K562 (cell line): Measurements from ENCODE around the gene NR0B2. TPM values are rescaled to one million over a fixed set of nuclear protein-coding genes. Genes with fewer than 3 reads are reported as not detected.
A peak's percentile ranks its signal among the peaks of the same experiment; 100 is the strongest.

Source experiments
- ATAC-seq: fragments of 200-7000 bp; cut with Tn5 transposase; 3 replicates; pipeline ENCODE4 v1.9.1; 2020; ENCODE audit warnings: moderate library complexity
- BruUV-seq: library from RNA; stranded (reverse); fragments of 400-500 nt; replicated peaks from 2 replicates; lab custom pipeline; 2021; lab: Mats Ljungman, UMichigan
- CTCF ChIA-PET: fragments of 300-600 bp; formaldehyde crosslinking; extraction: SDS; loops from one replicate; lab custom pipeline; 2021; ENCODE audit warnings: low intra/inter-chr PET ratio; lab: Yijun Ruan, JAX
- POLR2A ChIA-PET: fragments of 300-600, 350-650 bp; sonication (Branson Sonifier 250); formaldehyde crosslinking; extraction: SDS; loops from one replicate; lab custom pipeline; 2021; ENCODE audit warnings: antibody characterized with exemption, inconsistent platforms; lab: Yijun Ruan, JAX
- DNase-seq, 4 experiments: peaks; one replicate each; pipeline versions ENCODE4 v3.0.0 to v3.0.0-alpha.2; 2011 to 2018; ENCODE audit warnings: low spot score in 3 of 4, mixed read lengths in 3 of 4; ENCODE audit errors: extremely low read depth in 1 of 4
- FAIRE-seq: peaks from 2 replicates; lab custom pipeline; 2011; peaks lifted over from hg19 to GRCh38; lab: Jason Lieb, UNC
- H2AFZ ChIP-seq: 2 replicates; pipeline ENCODE4 v1.6.0; 2011; ENCODE audit warnings: low read depth, low read length, control low read depth, inconsistent platforms
- H3K27ac ChIP-seq: fragments of 200-600 bp; 3 replicates; pipeline ENCODE4 v1.8.0; 2011; ENCODE audit warnings: low read depth, mild to moderate bottlenecking, control low read depth, inconsistent platforms, low read length, moderate library complexity, mixed read lengths; ENCODE audit errors: extremely low read depth
- H3K27me3 ChIP-seq, 2 experiments: fragments of 300-600 bp in 1 of 2; 2 replicates in 1 of 2; 3 replicates in 1 of 2; pipeline versions ENCODE4 v1.6.0 to v1.8.0; 2011; ENCODE audit warnings: inconsistent platforms in 2 of 2, low read length in 2 of 2, mild to moderate bottlenecking in 1 of 2, mixed read lengths in 1 of 2, moderate library complexity in 1 of 2; ENCODE audit not compliant: control insufficient read depth in 2 of 2, insufficient read depth in 2 of 2
- H3K36me3 ChIP-seq: fragments of 300-600 bp; 3 replicates; pipeline ENCODE4 v1.8.0; 2011; ENCODE audit warnings: mild to moderate bottlenecking, low read length, inconsistent platforms; ENCODE audit not compliant: control insufficient read depth, insufficient read depth
- H3K4me1 ChIP-seq, 2 experiments: fragments of 200-600 bp in 1 of 2; replicated peaks in 1 of 2; 2 replicates in 1 of 2; 3 replicates in 1 of 2; pipeline versions ENCODE4 v1.5.1 to v1.8.0; 2011; ENCODE audit warnings: inconsistent platforms in 2 of 2, low read length in 2 of 2, mild to moderate bottlenecking in 1 of 2, mixed read lengths in 1 of 2, moderate library complexity in 1 of 2; ENCODE audit not compliant: control insufficient read depth in 2 of 2, insufficient read depth in 2 of 2
- H3K4me2 ChIP-seq: 2 replicates; pipeline ENCODE4 v1.6.1; 2011; ENCODE audit warnings: low read length, control low read depth, inconsistent platforms, mixed read lengths; ENCODE audit not compliant: insufficient read depth
- H3K4me3 ChIP-seq: fragments of 200-600 bp; sonication (generic), shearing (Covaris generic); 2 replicates; pipeline ENCODE4 v1.5.1; 2016; ENCODE audit warnings: control low read depth, inconsistent platforms
- H3K79me2 ChIP-seq: fragments of 200-600 bp; 3 replicates; pipeline ENCODE4 v1.8.0; 2011; ENCODE audit warnings: low read length, inconsistent platforms; ENCODE audit not compliant: control insufficient read depth, insufficient read depth
- H3K9ac ChIP-seq, 2 experiments: 2 replicates each; pipeline versions ENCODE4 v1.6.0 to v1.6.1; 2011; ENCODE audit warnings: low read depth in 2 of 2, low read length in 2 of 2, control low read depth in 1 of 2, inconsistent platforms in 1 of 2, mild to moderate bottlenecking in 1 of 2, mixed read lengths in 1 of 2; ENCODE audit not compliant: insufficient read depth in 1 of 2
- H3K9me1 ChIP-seq: one replicate; pipeline ENCODE4 v1.6.0; 2011; ENCODE audit warnings: inconsistent platforms, mild to moderate bottlenecking, low read length, moderate library complexity; ENCODE audit not compliant: control insufficient read depth, insufficient read depth
- H3K9me3 ChIP-seq: replicated peaks from 2 replicates; pipeline ENCODE4 v1.5.1; 2011; ENCODE audit warnings: low read depth, low read length, inconsistent platforms; ENCODE audit not compliant: control insufficient read depth, insufficient read depth
- H4K20me1 ChIP-seq: replicated peaks from 2 replicates; pipeline ENCODE4 v1.6.1; 2011; ENCODE audit warnings: low read length, inconsistent platforms, mixed read lengths; ENCODE audit not compliant: control insufficient read depth, insufficient read depth
- ASH1L ChIP-seq: fragments of 450-650 bp; IDR thresholded peaks from 2 replicates; pipeline ENCODE4 v1.6.1; 2018; ENCODE audit warnings: borderline replicate concordance, mild to moderate bottlenecking, low read depth; ENCODE audit not compliant: partially characterized antibody
- BRCA1 ChIP-seq, 2 experiments: fragments of 450-650 bp in 1 of 2; sonication (generic) in 1 of 2; formaldehyde crosslinking in 1 of 2; IDR thresholded peaks; 2 replicates each; pipeline versions ENCODE4 v1.5.0 to v1.6.1; 2017 to 2020; ENCODE audit warnings: mild to moderate bottlenecking in 1 of 2, missing genetic modification reagents in 1 of 2
- CBX2 ChIP-seq: fragments of 200-600 bp; sonication (generic); IDR thresholded peaks from one replicate; pipeline ENCODE4 v1.6.1; 2012; ENCODE audit warnings: mild to moderate bottlenecking, low read length, inconsistent platforms; ENCODE audit not compliant: insufficient read depth, poor library complexity, severe bottlenecking
- CHD4 ChIP-seq: fragments of 200-600 bp; sonication (generic); IDR thresholded peaks from 3 replicates; pipeline ENCODE4 v1.6.1; 2012; ENCODE audit warnings: low read depth, mild to moderate bottlenecking, mixed read lengths, low read length, inconsistent platforms; ENCODE audit not compliant: insufficient read depth, insufficient replicate concordance, poor library complexity, severe bottlenecking
- DIDO1 ChIP-seq: fragments of 450-650 bp; IDR thresholded peaks from 2 replicates; pipeline ENCODE4 v1.6.1; 2016; ENCODE audit warnings: low read depth, missing biosample characterization, missing genetic modification characterization
- ELF1 ChIP-seq: fragments of 200-800 bp; sonication (Bioruptor generic); IDR thresholded peaks from 2 replicates; pipeline ENCODE4 v1.6.1; 2016; ENCODE audit warnings: missing genetic modification characterization, missing compliant biosample characterization
- MYC ChIP-seq, 2 experiments: fragments of 250-450 bp in 1 of 2; sonication (Bioruptor Pico) in 1 of 2; IDR thresholded peaks; 2 replicates each; pipeline versions ENCODE4 v1.5.1 to v1.6.1; 2012 to 2021; ENCODE audit warnings: low read depth in 2 of 2, borderline replicate concordance in 1 of 2, improper control_type of control experiment in 1 of 2, low read length in 1 of 2, mild to moderate bottlenecking in 1 of 2, moderate library complexity in 1 of 2
- NFE2 ChIP-seq: IDR thresholded peaks from 2 replicates; pipeline ENCODE4 v1.6.1; 2014; ENCODE audit warnings: antibody characterized with exemption, low read depth
- PCBP1 ChIP-seq: fragments of 200-400 bp; formaldehyde crosslinking; IDR thresholded peaks from 2 replicates; pipeline ENCODE4 v1.6.1; 2018; ENCODE audit warnings: mild to moderate bottlenecking, low read depth, low read length; ENCODE audit not compliant: poor library complexity, severe bottlenecking
- RHOXF2B ChIP-seq: fragments of 250-450 bp; sonication (Bioruptor Pico); conservative IDR thresholded peaks from 2 replicates; pipeline ENCODE4 v1.5.1; 2021
- SMAD4 ChIP-seq: fragments of 250-450 bp; sonication (Bioruptor Pico); conservative IDR thresholded peaks from 2 replicates; pipeline ENCODE4 v1.8.0; 2021; ENCODE audit warnings: inconsistent platforms, mild to moderate bottlenecking, moderate library complexity
- SMARCA5 ChIP-seq: fragments of 450-650 bp; IDR thresholded peaks from 2 replicates; pipeline ENCODE4 v1.6.1; 2016
- SOX6 ChIP-seq: fragments of 450-650 bp; IDR thresholded peaks from 2 replicates; pipeline ENCODE4 v1.6.1; 2014; ENCODE audit warnings: mild to moderate bottlenecking
- THRB ChIP-seq: fragments of 450-650 bp; formaldehyde crosslinking; conservative IDR thresholded peaks from 2 replicates; pipeline ENCODE4 v1.4.0; 2022; ENCODE audit warnings: mild to moderate bottlenecking, missing genetic modification characterization
- USF1 ChIP-seq: sonication (generic); formaldehyde crosslinking; IDR thresholded peaks from 2 replicates; pipeline ENCODE4 v1.9.0; 2022; ENCODE audit warnings: mild to moderate bottlenecking, missing genetic modification reagents
- ZBTB9 ChIP-seq: fragments of 450-650 bp; formaldehyde crosslinking; IDR thresholded peaks from 2 replicates; pipeline ENCODE4 v1.4.0; 2020; ENCODE audit warnings: mild to moderate bottlenecking, moderate library complexity
- ZNF12 ChIP-seq: sonication (generic); formaldehyde crosslinking; IDR thresholded peaks from 2 replicates; pipeline ENCODE4 v1.4.0; 2020; ENCODE audit warnings: mild to moderate bottlenecking, missing genetic modification reagents
- ZNF197 ChIP-seq: fragments of 200-800 bp; sonication (Bioruptor generic); IDR thresholded peaks from 2 replicates; pipeline ENCODE4 v1.6.1; 2016; ENCODE audit warnings: low read depth, missing genetic modification characterization, missing compliant biosample characterization
- ZNF253 ChIP-seq: fragments of 250-450 bp; sonication (Bioruptor Pico); conservative IDR thresholded peaks from 2 replicates; pipeline ENCODE4 v1.6.1; 2021; ENCODE audit warnings: mild to moderate bottlenecking
- ZNF282 ChIP-seq: sonication (generic); formaldehyde crosslinking; IDR thresholded peaks from 2 replicates; pipeline ENCODE4 v1.8.1; 2023; ENCODE audit warnings: missing genetic modification reagents
- WGBS: fragments of 100-300 bp; shearing (Covaris generic); methylation state at CpG from one replicate; pipeline ENCODE4 v1.1.6; 2016; ENCODE audit warnings: low coverage, mixed read lengths; ENCODE audit not compliant: insufficient coverage; ENCODE audit errors: missing lambda C conversion rate; 5-methylcytosine and 5-hydroxymethylcytosine counted together
- in situ Hi-C: fragments of 300-500 bp; cut with MboI; formaldehyde crosslinking; loops from 4 replicates; pipeline ENCODE4 v1.15.0; 2018; ENCODE audit warnings: inconsistent platforms, mixed read lengths
- intact Hi-C: fragments of 100-400 bp; cut with micrococcal nuclease; formaldehyde crosslinking; loops from 2 replicates; pipeline ENCODE4 v1.14.2; 2022
- polyA plus RNA-seq, 8 experiments: library from polyadenylated mRNA; depleted of rRNA in 4 of 8; stranded (reverse) in 5 of 8; unstranded in 3 of 8; fragments of >200 nt; fragmentation: Nextera tagmentation in 2 of 8; fragmentation: Illumina TruSeq in 1 of 8; extraction: Ambion mirVana in 2 of 8; extraction: Trizol in 1 of 8; gene quantifications; 2 replicates each; pipeline versions ENCODE4 v1.2.1 to v1.2.3, GENCODE V29; 2011 to 2014; ENCODE audit warnings: inconsistent platforms in 1 of 8, missing spikeins in 1 of 8
- total RNA-seq, 7 experiments: library from RNA; depleted of rRNA in 6 of 7; stranded (reverse); fragments of >200 nt in 6 of 7; fragmentation: Illumina TruSeq in 2 of 7; extraction: Trizol in 2 of 7; gene quantifications; 2 replicates each; pipeline versions ENCODE4 v1.2.1 to v1.2.3, GENCODE V29; 2011 to 2021; ENCODE audit warnings: low replicate concordance in 1 of 7

The NR0B2 gene
- total and polyA plus RNA-seq, 9 of the 15 experiments (the other 6 are each of a cell fraction or from before 2014, with no cell fraction given), result not detected

GRCh38 chr1:26923711-26924110 lies 9.9 kb upstream of the NR0B2 start:
- H3K4me2 ChIP-seq, result no peak overlapping the region; the same call in 1 of the 2 replicates

More at GRCh38 chr1:26923711-26924110, 9.9 kb upstream of the NR0B2 start:
- Histone ChIP-seq H3K27me3 (no peaks in the 10 kb centered on the region; a peak in 1 of 5 replicates), H3K4me1 (peaks cover 18% of the 10 kb centered on the region in 2 experiments; a peak in 4 of 5 replicates), H3K27ac (peak overlapping the region; percentile 15; the same call in 2 of the 3 replicates), H3K79me2 (peaks cover 67% of the 10 kb centered on the region), H3K36me3 (peaks cover 60% of the 10 kb centered on the region), H3K4me3 (no peak overlapping the region; the same call in 1 of the 2 replicates), H2AFZ (no peak overlapping the region), H3K9ac (peak overlapping the region in 1 of 2 experiments; percentile 1; a peak in 1 of 4 replicates), H3K9me1 (no peaks in the 10 kb centered on the region), H3K9me3 (no peaks in the 10 kb centered on the region), H4K20me1 (peaks cover 12% of the 10 kb centered on the region)
- ChIA-PET CTCF (no interaction called here), POLR2A (interaction anchor here (0.5 to 1.6 kb wide), 6 partner anchors 8 to 648 kb away, joined by 3 to 7 read pairs (median 5); partner anchors contain the start of gene GPATCH3)
- BruUV-seq, result no TSS peak
- in situ Hi-C loops, result no loop called here
- FAIRE-seq (no peak), DNase-seq (no peak), ATAC-seq (no peak)
- WGBS, result 85% methylated on average over 3 of the region's 3 CpGs
- intact Hi-C loops, result no loop called here
- TF ChIP-seq ZBTB9 (CRISPR knock-in tag) (no peak), DIDO1 (no peak), ZNF12 (CRISPR knock-in tag) (no peak), ZNF282 (CRISPR knock-in tag) (no peak), SOX6 (no peak), PCBP1 (no peak), CBX2 (no peak), SMARCA5 (no peak), RHOXF2B (CRISPR knock-in tag) (no peak), ZNF253 (no peak), BRCA1 (IDR thresholded peaks at IDR 0.05) (no peak), BRCA1 (CRISPR knock-in tag; IDR thresholded peaks at IDR 0.05) (no peak), THRB (CRISPR knock-in tag) (no peak), SMAD4 (no peak), CHD4 (no peak), ZNF197 (no peak), ASH1L (no peak), NFE2 (no peak), MYC (IDR thresholded peaks at IDR 0.05; ENCODE audit: low read depth, low read length) (no peak), MYC (CRISPR knock-in tag; IDR thresholded peaks at IDR 0.05; ENCODE audit: borderline replicate concordance, low read depth) (no peak), ELF1 (tag) (no peak), USF1 (CRISPR knock-in tag) (no peak)
